Hippocampal formation (tissue), 2 donors: ENCODE data around the gene HS1BP3.

Source experiments
- DNase-seq, 2 donors: peaks; one replicate each; lab custom pipeline; 2025; lab: John Stamatoyannopoulos, UW

Gene HS1BP3

DNA sequence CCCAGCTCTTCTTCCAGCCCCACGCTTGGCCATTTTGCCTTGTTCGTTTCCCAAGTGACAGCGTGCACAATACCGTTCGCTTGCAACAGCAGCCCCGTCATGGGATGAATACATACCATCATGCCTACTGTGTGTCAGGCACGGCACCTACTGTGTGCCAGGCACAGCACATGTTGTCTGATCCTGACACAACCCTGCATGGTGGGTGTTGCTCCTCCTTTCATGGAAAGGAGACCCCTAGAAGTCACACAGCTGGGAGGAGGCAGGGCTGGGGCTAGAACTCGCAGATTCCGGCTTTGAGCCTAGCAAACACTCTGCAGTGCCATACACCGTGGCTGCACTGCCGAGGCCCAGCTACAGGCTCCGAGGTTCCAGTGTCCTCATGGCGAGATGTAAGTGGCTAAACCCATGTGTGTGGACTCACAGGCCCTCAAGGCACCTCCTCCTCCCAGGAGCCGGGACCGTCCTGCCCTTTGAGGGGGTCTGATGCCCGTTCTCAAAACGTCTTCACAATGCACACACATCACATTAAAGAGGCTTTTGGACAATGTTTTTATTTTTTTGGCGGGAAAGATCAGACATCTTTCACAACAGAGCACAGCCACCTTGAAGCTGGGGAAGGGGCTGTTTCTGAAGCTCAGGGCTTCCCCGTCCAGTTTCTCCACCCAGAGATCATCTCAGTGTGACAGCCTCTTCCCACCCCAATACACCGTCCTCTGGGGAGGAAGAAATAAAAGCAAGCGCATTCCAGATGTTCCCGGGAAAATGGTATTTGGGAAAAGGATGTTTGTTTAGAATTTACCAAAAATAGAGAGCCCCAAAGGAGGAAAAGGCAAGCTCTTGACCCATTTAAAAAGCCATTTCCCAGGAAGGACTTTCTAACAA is 64.9 kb downstream of the HS1BP3 start:
- no peak for DNase-seq

DNA sequence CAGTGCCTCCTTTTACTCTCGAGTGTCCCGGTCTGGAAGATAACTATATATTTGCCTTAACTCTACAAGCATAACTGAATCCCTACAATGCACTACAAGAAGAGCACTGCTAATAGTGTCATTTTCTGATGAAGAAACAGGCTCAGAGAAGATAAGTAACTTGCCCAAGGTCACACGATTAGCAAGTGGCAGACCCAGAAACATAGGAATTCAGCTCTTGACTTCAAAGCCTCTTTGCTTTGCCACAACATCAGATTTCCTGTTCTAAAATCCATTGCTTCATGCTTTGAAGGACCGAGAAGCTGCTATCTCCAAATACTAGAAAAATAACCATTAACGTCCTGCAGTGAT is 65.6 kb downstream of the HS1BP3 start:
- DNase-seq, result no peak

DNA sequence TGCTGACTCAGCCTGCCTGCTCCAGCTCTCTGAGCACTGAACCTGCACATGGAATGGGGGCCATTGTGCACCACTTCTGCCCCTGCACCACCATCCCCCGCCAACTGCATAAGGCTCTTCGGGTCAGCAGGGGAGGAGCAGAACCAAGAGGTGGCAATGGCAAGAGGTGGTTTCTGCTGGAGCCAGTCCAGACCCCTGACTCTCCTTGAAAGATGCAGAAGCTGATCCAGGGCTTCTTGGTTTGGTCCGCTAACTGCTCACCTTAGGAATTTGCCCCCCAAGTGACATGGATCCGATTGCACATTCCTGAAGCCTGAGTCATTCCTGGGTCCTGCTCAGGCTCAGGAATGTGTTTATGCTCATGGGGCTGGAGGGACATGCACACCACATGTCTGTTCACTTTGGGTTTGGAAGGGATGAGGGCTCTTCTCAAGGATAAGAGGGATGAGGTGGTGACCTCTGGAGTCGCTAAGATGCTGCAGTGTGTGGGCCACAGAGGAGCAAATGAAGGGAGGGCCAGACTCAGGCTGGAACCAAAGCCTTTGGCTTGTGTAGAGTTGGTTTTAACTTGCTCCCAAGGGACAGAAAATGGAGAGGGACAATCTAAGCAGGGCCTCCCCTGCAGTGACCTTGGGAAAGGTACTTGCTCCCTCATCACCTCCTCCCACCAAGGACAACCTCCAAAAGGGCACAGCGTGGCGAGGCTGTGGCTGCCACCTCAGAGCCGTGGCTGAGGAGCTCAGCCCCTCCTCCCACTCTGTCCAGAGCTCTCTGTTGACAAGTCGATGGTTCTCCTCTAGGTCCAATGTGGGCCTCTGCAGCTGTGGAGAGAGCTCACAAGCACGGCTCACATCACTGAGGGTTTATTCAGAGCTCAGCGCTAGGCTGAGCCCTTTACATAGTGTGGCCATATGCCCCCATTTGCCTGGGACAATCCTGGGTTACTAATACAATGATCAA is 66.2 kb downstream of the HS1BP3 start:
- peak; percentile 34 to 72 for DNase-seq

DNA sequence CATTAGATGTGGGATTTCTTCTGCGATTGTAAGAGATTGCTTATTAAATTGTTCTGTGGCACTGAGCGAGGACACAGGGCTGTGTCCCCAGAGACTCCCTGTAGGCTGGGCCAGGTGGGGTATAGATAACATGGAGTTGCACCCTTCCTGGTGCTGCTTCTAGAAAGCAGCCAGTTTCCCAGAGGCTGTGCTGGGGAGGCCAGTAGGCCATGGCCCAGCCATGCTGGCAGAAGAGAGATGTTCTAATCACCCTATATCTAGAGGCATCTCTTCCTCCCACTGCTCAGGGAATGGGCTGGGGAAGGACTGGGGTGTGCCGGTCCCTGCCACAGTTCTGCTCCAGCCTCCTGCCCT is 66.9 kb downstream of the HS1BP3 start:
- no peak for DNase-seq

DNA sequence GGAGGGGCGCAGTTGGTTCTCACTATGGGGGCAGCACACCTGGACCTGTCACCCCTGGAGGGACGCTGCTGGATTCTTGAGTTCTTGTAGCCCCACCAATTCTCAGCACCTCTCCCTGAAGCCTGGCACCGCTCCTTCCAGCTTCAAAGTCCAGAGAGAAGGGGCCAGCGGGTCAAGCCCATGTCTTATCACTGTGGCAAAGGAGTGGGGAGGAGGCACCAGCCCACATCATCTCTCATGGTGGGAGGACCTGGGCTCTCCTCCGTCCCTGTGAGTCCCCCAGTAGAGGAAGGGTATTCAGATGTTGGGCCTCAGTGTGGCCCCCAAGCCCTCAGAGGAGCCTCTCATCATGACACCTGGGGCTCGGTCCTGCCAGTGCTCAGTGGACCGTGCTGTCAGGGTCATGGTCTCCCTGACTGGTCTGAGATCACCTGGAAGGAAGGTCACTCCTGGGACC is 67.4 kb downstream of the HS1BP3 start:
- DNase-seq, result no peak

DNA sequence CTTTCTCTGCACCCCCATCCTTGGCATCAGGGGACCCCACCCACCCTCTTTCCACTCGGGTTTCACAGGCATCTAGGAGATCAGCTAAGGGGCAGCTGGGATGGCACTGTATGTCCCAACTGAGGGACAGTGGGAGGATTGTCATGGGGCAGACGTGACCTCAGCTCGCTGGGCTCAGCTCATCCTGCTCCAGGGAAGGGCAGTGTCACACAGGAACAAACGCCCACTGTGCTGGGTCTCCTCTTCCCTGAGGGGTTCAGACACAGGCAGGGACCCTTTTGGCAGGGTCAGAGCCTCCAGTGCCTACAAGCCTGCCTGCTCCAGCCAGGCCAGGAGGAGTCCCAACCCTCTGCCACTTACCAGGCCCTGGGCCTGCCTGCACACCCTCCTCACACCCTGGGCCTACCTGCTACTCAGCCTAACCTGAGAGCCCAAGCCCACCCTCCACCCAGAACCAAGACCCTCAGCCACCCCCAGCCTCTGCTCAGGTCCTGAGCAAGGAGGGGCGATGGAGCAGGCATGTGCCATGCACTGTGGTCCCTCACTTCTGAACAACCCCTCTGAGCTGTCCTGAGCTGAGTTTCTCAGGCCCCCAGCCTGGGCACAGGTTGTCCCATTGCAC is 68.2 kb downstream of the HS1BP3 start:
- peak; percentile 77 to 86 for DNase-seq

DNA sequence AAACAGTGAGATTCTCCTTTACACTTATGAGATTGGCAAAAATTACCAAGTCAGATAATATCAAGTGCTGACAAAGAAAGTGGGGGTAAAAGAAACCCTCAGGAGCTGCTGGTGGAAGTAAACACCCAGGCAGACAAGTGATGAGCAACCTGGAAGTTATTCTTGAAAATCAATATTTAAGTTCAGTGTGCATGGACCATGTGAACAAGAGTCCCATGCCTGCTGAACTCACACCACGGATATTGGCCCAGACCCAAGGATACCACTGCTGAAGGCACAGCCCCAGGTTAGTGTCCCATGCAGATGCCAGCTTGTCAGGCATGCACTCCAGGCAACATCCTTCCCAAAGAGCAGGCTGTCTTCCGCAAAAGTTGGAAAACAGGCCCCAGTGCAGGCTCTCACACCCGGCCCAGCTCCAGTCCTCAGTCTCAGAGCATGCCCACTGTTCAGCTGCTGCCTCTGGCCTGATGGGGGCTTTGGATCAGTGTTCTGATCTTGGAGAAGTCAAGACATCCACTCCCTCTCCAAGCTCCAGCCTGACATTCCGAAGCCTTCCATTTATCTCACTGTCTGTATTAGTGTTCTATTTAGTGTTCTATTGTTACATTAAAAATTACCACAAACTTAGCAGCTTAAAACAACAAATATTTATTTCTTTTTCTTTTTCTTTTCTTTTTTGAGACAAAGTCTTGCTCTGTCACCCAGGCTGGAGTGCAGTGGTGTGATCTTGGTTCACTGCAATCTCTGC is 70.0 kb downstream of the HS1BP3 start:
- no peak for DNase-seq

DNA sequence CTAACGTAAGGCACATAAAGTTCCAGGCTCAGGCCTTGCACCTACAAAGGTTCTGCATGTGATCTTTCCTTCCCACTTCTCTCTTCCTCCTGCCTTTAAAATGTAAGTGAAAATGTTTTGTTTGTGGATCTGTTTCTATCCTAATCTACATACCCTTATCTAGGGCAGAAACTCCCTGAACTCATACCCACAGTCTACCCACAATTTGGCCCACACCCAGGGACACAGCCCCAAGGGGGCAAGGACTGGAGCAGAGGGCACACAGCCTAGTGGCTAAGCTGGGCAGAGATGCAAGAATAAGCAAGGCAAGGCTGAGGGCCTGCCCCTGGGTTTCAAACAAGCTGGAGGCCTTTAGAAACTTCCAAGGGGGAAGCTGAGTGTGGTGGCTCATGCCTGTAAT is 71.0 kb downstream of the HS1BP3 start:
- no peak for DNase-seq

DNA sequence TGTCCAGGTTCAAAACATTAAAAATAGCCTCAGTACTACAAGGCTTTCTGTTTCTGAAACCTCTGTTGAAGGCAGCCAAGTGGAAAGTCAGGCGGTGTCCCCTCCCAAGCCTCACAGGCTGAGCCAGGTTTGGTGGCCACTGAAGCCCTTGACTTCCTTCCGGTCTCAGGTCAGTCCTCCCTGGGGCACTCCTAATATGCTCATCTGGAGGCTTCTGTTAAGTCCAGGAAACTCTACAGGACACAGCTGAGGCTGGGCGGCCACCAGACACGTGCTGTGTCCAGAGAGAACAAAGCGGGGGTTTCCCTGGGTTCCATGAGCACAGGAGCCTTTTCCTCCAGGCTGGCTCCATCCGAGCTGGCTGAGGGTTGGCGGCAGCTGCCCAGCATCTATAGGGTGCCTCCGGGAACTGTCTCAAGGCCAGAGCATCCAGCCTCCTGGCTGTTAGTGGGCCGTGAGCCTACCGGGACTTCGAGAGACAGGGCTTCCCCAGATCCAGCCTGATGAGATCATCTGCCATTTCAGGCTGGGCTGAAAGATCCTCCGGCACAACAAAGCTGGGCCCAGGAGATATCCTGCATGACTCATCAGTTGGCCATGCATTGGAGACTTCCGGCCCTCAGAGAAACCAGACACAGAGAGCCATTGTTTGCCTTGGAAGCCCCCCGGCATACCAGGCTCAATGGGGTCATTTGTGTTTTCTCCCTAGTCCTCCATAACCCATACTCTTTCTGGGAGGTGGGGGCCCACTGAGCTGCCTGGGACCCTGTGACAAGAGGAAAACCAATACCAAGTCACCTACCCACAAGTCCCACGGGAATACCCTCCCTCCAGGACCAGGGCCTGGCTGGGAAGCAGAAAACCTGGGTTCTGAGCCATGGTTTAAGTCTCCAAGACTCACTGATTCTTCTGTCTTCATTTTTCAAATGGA is 71.7 kb downstream of the HS1BP3 start:
- peak; percentile 61 to 73 for DNase-seq

DNA sequence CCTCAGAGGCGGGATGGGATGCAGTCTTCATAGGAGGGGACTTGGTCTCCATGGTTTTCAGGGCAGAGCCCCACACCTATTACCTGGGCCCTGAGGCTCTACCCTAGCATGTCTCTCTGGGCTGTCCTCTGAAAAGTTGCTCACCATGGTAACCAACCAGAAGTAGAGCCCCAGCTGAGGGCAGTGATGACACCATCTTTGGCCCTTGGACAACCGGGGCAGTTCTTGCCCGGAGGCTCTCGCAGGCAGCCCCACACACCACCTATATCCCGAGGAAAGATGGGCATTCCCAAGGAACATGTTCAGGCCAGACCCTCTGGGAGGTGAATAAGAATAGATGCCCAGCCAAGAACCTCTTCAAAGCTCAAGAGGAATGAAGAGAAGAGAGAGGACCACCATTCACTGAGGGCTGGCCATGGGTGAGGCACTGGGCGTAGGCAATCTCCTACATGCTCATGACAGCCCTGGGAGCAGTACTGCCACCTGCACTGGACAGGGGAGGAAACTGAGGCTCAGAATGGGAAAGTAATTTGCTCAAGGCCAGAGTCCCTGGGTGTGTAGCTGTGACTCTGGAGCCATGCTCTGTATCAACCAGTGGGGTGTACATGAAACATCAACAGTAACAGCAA is 72.5 kb downstream of the HS1BP3 start:
- DNase-seq, result no peak

DNA sequence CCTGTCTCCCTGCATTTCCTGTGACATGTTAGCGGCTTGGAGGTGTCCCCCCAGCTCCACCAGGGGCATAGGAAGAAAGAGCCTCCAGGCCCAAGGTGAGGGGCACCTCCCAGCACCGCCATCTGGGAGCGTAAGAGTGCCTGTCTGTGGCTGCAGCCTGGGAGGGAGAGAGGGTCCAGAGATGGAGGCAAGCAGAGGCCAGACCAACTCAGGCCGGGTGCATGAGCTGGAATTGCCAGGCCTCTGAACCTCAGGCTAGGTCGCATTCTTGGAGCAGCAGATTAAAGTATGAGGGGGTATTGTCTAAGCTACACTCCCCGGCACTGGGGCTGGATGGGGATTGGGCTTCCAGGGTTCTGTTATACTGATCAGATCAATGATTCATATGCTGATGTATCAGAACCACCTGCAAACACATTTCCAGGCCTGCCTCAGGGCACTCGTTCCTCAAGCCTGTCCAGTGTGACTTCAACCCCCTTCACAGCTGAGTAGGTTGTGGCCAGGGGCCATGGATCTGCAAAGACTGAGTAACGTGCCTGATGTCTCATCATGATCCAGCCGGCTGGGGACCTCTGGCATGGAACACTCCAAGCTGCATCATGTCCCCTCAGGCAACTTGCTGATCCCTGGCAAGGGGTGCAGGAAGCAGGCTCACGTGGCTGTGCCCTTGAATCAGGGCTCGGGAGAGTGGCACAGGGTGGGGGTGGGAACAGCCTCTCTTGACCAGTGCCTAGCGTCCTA is 73.2 kb downstream of the HS1BP3 start:
- DNase-seq, result no peak

DNA sequence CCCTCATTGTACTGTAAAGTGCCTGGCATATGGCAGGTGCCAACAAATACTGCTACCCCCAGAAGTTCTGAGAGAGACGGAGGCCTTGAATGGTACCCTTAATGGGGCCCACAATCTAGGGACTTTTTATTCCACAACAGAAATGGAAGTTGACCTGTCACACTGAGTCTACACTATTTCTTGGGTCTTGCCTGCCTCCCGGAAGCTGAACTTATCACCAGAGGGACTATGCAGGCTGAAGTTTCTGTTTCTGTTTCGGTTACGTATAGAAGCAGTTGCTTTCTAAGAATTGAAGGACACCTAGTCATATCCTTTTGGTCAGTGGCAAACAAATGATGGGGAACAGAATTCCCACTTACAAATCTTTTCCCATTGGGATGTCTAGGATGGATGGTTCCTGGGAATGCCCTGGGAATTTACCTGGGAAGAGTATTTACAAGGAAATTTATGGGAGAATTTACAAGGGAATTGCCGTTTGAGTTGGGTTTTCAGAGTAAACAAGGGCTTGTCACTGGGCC is 74.2 kb downstream of the HS1BP3 start:
- no peak for DNase-seq

DNA sequence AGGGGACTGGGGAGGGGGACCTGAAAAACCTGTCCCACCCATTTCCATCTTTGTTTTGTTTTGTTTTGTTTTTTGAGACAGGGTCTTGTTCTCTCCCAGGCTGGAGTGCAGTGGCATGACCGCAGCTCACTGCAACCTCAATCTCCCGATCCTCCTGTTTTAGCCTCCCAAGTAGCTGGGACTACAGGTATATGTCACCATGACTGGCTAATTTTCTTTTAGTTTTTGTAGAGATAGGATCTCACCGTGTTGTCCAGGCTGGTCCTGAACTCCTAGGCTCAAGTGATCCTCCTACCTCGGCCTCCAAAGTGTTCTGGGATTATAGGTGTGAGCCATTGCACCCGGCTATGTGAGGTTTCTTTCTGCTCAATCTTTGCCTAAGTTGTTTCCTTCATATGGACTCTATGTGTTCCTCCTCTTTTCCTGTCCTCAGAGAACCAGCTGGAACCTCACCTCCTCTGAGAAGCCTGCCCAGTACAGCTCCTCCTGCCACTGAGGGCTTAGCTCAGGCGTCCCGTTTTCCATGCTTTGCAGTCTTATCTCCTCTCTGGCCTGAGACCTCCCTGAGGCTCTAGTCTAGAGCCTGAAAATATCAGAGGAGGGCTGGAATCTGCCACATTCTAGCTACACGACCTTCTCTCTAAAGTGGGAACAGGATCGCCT is 74.8 kb downstream of the HS1BP3 start:
- DNase-seq, result no peak

DNA sequence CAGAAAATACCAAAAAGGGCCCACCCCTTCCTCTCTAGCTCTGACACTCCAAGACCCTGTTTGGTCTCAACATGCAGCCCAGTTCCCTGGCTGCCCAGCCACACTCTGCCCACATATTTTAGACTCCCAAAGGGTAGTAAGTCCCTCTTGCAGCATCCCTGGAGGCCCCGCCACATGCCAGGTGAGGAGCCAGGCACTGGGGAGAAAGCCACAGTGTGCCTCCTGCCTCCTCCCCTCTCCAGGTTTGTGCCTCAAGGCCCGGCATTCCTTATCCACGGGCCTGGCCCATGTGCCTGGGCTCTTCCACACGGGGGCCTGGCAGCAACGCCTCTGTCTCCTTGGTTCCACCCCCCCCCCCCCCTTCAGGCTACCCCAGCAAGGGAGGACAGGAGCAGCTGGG is 75.5 kb downstream of the HS1BP3 start:
- no peak for DNase-seq

DNA sequence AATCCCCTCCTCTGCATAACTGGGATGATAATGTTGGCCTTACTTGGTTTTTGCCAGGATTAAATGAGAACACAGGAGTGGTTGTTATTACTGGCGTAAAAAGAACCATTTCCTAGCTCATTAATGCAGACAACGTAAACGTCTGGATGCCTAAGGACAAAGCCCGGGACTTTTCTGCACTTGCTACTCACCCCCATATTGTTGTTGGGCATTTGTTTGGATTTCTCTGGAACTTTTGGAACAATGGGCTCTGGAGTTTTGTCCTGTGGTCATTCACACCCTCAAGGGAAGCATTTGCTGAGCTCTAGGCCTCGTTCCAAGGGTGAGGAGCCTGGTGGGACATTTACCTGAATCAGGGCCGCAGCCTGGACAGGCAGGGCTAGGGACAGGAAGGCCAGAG is 76.0 kb downstream of the HS1BP3 start:
- no peak for DNase-seq

DNA sequence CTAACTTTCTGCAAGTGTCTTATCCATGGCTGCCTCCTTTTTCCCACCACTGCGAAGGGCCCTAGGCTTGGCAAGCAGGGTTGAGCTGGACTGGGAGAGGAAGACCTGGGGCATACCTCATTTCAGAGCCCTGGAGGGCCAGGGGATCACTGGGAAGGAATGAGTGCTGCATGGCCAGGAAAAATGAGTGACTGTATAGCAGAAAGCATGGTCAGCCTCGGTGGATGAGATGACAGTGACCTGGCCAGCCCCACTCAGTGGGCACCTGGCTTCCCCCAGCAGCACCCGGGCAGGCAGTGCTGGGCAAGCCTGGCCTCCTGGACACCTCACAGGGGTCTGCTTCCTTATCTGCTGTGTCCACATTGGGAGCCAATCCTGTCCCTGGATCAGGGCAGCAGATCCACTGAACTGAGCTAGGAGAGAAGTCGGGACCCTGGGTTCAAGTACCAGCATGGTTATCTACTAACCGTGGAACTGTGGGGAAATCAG is 76.4 kb downstream of the HS1BP3 start:
- DNase-seq, result no peak

DNA sequence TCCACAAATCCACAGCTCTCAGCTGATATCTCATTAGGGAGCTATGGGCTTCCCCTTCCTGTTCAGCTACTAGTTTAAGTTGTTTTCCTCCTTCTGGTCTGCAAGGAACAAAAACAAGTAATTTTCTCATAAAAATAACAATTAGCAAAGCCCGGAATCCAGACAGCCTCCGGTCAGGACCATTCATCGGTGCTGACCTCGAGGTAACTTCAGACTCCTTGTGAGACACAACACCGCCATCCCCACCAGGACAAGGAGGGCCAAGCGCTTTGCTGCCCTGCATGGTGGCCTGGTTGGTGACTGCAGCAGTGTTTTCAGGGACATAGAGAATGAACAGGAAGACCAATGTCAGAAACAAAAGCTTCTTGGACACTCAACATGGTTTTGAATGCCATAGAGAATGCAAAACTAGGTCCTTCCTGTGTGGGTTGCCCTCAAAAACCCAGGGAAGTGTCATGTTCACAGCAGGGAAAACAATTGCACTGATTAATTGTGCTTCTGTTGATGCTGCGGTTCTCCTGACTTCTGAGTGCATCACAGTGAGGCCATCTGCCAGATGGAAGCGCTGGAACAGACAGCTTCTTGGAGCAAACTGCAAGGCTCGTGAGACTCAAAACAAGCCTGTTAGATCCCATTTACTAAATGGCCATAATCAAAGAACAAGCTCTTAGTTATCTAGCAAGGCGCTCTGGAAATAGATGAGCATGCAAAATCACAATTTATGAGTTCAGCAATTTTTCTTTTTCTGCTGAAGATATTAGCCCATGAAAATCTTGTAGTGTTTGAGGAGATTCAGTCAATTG is 77.1 kb downstream of the HS1BP3 start:
- peak; percentile 55 to 67 for DNase-seq

DNA sequence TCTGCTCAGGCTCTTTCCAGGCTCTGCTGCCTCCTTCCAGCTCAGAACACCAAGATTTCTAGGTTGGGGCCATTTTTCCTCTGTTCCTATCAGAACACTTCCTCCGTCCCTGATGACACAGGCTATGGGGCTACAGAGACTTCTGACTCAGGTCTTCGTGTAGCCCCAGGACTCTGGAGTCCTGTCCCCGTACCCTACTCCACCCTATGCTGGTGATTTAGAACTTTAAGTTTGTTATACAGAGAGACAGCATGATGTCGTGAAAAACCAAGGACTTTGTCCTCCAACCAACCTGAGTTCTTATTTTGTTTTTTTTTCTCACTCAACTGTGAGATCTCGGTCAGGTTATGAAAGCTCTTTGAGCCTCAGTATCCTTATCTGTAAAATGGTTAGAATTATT is 78.7 kb downstream of the HS1BP3 start:
- no peak for DNase-seq
